ENCODE measurements around the gene MYB. TPM values are rescaled to one million over a fixed set of nuclear protein-coding genes. Genes with fewer than 3 reads are reported as not detected.
"Not testable (repeated sequence)": the region's sequence is repeated elsewhere in the genome, so short reads cannot be mapped to it uniquely, and the experiment has no call there.

MYB gene
- total RNA-seq, 1 donor from 2014 or later, result 0.47 TPM

- DNase-seq (ENCODE audit: extremely low read depth, low read depth, low spot score), result no peak
Observed at GRCh38 chr6:135162678-135163439, 18.2 kb upstream of the MYB start.

GRCh38 chr6:135163440-135163738 lies 17.7 kb upstream of the MYB start:
- no peak for DNase-seq (ENCODE audit: extremely low read depth, low read depth, low spot score)

- DNase-seq (ENCODE audit: extremely low read depth, low read depth, low spot score), result not testable (repeated sequence)
Observed at GRCh38 chr6:135164387-135164786, 16.7 kb upstream of the MYB start.

- DNase-seq (ENCODE audit: extremely low read depth, low read depth, low spot score), result no peak
Observed at GRCh38 chr6:135165031-135165430, 16.1 kb upstream of the MYB start.

- DNase-seq (ENCODE audit: extremely low read depth, low read depth, low spot score), result no peak
Observed at GRCh38 chr6:135166515-135166914, 14.6 kb upstream of the MYB start.

- no peak for DNase-seq (ENCODE audit: extremely low read depth, low read depth, low spot score)
Observed at GRCh38 chr6:135167617-135168016, 13.5 kb upstream of the MYB start.

GRCh38 chr6:135168766-135169165 lies 12.3 kb upstream of the MYB start:
- no peak for DNase-seq (ENCODE audit: extremely low read depth, low read depth, low spot score)

GRCh38 chr6:135170238-135170637 lies 10.9 kb upstream of the MYB start:
- no peak for DNase-seq (ENCODE audit: extremely low read depth, low read depth, low spot score)

GRCh38 chr6:135170849-135171248 lies 10.3 kb upstream of the MYB start:
- no peak for DNase-seq (ENCODE audit: extremely low read depth, low read depth, low spot score)

GRCh38 chr6:135173242-135173988 lies 7.7 kb upstream of the MYB start:
- DNase-seq (ENCODE audit: extremely low read depth, low read depth, low spot score), result no peak

- no peak for DNase-seq (ENCODE audit: extremely low read depth, low read depth, low spot score)
Observed at GRCh38 chr6:135173989-135174484, 7.1 kb upstream of the MYB start.

GRCh38 chr6:135176058-135176457 lies 5.0 kb upstream of the MYB start:
- DNase-seq (ENCODE audit: extremely low read depth, low read depth, low spot score), result no peak

GRCh38 chr6:135176464-135176863 lies 4.6 kb upstream of the MYB start:
- no peak for DNase-seq (ENCODE audit: extremely low read depth, low read depth, low spot score)

GRCh38 chr6:135179372-135179771 lies 1.7 kb upstream of the MYB start:
- DNase-seq (ENCODE audit: extremely low read depth, low read depth, low spot score), result no peak

GRCh38 chr6:135179920-135180541 lies 1.1 kb upstream of the MYB start:
- no peak for DNase-seq (ENCODE audit: extremely low read depth, low read depth, low spot score)

- DNase-seq (ENCODE audit: extremely low read depth, low read depth, low spot score), result no peak
Observed at GRCh38 chr6:135181333-135182070, 394 bp downstream of the MYB start.

GRCh38 chr6:135182071-135183001 lies 1.2 kb downstream of the MYB start:
- DNase-seq (ENCODE audit: extremely low read depth, low read depth, low spot score), result no peak

GRCh38 chr6:135183002-135183531 lies 2.0 kb downstream of the MYB start:
- DNase-seq (ENCODE audit: extremely low read depth, low read depth, low spot score), result no peak

- no peak for DNase-seq (ENCODE audit: extremely low read depth, low read depth, low spot score)
Observed at GRCh38 chr6:135183532-135184440, 2.7 kb downstream of the MYB start.
